HG03378 (cell line): ENCODE results near the gene SRSF2.
"Not testable (repeated sequence)": the region's sequence is repeated elsewhere in the genome, so short reads cannot be mapped to it uniquely, and the experiment has no call there.

Source experiments
- ATAC-seq: cut with Tn5 transposase; IDR thresholded peaks from one replicate; pipeline ENCODE4 v1.9.1; 2021; ENCODE audit warnings: mild to moderate bottlenecking, moderate library complexity; ENCODE audit not compliant: unreplicated experiment

SRSF2 gene

DNA sequence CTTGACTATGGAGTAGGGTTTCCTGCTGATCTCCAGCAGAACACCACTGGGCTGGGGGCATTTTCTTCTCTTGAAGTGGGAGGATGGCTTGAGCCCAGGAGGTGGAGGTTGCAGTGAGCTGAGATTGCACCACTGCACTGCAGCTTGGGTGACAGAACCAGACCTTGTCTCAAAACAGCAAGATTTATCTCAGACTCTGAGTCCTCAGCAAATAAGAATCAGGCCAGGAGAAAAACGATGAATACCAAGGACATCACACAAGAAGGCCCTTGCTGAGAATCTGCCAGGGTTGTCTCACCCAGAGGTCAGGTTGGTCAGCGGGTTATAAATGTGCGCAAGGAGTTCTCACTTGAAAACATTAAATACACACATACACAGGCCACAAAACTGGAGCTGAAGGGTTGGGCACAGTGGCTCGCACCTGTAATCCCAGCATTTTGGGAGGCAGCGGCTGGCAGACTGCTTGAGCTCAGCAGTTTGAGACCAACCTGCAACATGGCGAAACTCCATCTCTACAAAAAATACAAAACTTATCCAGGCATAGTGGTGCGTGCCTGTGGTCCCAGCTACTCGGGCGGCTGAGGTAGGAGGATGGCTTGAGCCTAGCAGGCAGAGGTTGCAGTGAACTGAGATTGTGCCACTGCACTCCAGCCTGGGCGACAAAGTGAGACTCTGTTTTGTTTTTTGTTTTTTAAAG, 34.0 kb downstream of the SRSF2 start:
- ATAC-seq: no peak

DNA sequence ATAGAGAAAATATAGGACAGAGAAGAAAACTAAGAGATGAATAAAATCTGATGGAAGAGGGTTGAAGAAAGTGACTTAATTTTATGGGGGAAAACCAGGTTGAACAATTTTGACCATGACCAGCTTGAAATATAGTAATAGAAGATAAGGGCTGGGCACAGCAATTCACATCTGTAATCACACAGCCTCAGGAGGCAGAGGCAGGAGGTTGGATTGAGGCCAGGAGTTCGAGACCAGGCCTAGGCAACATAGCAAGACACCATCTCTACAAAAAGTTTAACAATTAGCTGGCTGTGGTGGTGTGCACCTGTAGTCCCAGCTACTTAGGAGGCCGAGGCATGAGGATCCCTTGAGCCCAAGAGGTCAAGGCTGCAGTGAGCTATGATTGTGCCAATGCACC, 35.1 kb downstream of the SRSF2 start:
- ATAC-seq: no peak

DNA sequence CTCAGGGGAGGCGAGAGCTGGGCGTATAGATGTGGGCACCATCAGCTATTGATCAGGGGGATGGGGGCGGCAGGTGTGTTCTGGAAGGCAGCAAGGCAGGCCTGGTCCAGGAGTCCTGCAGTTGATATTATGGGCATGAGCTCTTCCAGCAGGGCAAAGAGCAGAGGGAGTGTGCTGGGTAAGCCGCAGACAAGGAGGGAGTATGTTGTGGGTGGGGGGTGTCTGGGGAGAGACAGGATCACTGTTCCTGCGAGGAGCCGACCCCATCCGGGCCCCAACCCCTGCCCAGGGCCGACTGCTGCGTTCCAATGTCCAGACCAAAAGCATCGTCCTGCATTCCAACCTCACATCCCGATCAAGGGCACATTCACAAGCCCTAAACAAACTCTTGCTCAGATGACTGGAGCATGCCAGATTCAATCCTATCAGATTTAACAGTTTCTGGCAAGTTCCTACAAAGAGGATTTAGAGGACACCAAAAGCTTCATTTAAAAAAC, 35.6 kb downstream of the SRSF2 start:
- no peak for ATAC-seq

DNA sequence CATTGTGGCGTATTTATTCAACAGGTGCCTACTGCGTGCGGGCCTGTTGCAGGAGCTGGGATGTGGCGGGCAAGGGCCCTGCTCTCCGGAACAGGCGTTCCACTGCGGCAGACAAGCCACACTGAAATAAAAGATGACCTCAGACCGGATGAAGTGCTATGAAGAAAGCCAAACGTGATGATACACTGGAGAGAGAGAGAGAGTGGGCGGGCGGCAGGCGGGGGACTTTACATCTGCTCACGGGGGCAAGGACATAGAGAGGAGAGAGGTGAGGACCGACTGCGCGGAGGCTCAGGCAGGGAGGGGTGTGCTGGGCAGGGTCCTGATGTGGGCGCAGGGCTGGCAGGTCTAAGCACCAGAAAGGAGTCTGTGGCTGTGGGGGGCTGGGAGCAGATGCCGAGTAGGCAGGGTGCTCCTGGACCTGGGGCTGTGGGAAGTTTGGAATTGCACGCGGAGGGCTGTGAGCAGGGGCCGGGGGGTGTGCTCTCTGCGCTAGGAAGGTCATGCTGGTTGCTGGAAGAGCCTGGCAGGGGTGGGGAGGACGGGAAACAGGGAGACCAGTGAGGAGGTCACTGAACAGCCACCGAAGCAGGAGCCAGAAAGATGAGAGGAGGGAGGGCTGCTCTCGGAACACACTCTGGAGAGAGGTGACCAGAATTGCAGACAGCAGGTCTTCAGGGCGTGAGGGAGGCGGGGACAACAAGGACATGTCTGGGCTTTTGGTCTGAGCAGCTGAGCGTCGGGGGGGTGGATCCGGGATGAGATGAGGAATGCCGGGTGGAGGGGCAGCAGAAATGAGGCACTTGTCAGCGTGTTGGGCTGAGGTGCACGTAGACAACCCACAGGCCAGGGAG, 36.3 kb downstream of the SRSF2 start:
- no peak for ATAC-seq

DNA sequence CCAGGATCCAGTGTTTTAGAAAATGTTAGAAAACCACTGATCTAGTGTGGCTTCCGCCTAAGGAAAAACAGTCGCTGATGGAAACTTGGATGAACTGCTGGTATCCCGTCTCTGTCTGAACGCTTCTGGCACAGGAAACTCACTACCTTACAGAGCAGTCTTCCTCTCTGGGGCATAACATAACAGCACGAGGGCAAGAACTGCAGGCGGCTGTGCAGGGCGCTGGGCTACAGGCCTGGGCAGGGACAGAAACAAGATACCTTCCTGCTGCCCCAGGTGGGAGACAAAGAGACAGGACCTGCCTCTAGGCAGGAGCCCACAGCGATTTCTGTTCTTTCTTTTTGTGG, 36.9 kb downstream of the SRSF2 start:
- ATAC-seq: no peak

DNA sequence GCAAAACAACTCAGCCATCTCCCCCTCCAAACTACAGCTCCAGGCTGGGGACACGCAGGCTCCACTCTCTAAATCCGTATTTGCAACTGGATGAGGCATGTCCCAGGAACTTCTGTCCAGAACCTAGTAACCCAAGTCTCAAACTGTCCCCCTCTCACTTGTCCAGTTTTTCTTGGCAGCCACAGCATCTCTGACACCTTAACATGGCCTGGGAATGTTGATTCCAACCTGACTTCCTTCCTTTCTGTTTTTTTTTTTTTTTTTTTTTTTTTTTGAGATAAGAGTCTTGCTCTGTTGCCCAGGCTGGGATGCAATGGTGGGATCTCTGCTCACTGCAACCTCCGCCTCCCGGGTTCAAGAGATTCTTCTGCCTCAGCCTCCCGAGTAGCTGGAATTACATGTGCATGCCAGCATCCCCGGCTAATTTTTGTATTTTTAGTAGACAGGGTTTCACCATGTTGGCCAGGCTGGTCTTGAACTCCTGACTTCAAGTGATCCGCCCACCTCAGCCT, 38.6 kb downstream of the SRSF2 start:
- not testable (repeated sequence) for ATAC-seq

DNA sequence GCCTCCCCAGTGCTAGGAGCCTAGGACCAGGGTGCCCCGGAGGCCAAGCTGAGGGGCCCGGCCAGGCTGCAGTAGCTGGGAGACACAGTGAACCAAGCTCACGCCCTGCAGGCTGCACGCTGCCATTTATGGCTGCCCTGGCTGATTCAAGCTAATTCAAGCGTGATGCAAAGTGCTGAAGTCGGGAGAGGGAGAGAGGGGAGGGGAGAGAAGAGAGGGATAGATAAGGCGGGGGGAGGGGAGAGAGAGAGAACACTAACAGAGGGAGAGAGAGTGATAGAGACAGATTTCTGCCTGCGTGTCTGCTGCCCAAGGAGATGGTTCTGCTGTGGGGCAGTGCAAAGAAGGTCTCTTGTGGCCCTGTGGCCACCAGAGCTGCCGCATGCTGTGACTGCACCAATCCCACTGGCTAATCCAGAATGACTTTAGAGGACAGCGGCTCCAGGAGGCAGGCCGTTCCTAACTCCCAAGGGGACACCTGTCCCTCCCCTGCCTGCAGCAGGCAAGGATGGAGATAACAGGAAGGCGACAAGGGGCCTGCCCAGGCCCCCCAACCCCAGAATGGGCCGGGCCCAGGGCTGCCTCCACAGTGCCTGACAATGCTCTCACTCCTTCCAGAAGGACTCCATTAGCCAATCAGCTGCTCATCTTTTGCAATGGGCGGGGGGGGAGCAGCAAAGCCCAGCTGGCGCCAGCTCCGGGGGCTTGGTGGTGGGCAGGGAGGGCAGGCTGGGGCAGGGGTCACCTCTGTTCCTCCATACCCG, 39.2 kb downstream of the SRSF2 start:
- ATAC-seq: no peak

DNA sequence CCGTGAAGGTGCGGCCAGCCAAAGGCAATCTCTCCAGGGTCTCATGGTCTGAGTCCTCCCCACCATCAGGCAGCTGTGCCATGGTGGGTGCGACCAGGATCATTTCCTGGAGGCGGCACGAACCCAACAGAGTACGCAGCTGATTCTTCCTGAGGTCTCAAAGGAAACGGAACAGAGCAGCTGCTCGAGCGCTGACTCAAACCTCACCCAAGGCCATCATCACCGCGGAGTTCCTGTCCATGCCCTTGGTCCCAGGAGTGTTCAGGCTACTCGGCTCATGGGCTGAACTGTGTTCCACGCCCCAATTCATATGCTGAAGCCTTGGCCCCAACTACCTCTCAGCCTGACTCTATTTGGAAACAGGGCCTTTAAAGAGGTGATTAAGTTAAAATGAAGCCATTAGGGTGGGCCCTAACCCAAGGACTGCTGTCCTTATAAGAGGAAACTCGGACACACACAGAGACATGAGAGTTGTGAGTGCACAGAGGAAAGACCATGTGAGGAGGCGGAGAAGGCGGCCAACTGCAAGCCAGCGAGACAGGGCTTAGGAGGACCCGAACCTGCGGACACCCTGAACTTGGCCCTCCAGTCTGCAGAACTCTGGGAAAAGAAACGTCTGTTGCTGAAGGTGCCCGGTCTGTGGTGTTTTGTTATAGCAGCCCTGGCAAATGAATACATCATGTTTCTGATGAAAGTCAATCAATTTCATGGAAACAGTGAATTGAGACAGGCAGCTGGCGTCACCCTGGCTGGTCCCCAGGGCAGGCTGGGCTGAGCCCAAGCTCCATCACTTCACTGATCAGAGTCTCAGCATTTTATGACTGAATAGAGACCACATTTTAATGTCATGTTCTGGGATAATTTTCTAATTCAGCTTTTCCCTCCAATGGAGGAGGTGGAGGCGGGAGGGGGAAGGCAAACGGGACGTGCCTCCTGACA, 40.1 kb downstream of the SRSF2 start:
- ATAC-seq: no peak

DNA sequence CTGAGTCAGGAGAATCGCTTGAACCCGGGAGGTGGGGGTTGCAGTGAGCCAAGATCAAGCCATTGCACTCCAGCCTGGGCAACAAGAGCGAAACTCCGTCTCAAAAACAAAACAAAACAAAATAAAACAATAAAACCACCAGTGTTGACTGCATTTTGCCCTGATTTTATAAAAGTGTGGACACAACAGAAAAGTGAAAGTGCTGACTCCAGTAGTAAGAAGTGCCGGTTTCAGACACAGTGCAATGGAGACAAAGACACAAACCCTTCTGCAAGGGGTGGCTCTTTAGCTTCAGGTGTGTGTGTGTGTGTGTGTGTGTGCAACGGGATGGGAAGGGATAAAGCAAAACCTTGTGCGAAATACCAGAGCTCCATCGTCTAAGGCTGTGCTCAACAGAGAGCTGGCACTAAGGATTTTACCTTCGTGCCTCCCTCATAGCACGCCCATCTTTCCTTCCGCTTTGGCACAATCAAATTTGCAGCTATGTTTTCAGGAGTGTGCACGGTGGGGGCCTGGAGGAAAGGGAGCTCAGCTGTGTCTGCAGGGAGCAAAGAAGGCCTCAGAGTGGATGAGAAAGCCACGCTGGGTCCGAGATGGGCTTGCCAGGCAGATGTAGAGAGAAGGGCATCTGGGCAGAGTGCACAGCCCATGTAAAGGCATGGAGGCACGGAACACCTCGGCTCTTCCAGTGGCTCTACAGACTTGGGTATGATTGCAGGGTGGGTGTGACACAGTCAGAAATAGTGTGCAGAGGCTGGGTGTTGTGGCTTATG, 41.9 kb downstream of the SRSF2 start:
- no peak for ATAC-seq

DNA sequence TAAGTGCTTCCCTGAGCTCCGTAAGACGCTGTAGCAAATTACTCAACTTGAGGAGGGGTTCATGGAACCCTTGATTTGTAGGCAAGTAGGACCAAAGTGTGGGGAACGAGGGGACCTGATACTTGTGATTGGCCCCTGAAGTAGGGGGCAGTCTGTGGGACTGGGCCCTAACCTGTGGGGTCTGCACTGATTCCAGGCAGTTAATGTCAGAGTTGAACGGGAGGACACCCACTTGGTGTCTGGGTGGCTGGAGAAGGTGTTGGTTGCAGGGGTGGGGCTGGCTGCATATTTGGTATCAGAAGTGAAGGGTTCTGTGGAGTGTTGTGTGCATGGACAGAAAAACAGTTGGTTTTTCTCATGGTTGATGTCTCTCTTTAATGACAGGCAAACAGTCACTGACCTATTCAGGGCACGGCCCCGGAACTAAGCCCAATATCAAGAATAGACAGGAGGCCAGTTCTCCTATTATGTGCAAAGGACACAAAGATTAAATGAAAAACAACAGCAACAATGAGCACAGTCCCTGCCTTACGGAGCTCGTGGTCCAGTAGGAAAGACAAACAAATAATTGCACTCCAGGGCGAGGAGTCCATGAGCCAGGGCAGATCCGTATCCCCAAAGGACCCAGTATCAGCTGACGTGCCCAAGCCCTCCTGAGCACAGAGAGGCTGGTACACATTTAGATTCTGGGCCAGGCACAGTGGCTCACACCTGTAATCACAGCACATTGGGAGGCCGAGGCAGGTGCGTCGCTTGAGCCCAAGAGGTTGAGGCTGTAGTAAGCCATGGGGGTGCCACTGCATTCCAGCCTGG, 45.5 kb downstream of the SRSF2 start:
- no peak for ATAC-seq

DNA sequence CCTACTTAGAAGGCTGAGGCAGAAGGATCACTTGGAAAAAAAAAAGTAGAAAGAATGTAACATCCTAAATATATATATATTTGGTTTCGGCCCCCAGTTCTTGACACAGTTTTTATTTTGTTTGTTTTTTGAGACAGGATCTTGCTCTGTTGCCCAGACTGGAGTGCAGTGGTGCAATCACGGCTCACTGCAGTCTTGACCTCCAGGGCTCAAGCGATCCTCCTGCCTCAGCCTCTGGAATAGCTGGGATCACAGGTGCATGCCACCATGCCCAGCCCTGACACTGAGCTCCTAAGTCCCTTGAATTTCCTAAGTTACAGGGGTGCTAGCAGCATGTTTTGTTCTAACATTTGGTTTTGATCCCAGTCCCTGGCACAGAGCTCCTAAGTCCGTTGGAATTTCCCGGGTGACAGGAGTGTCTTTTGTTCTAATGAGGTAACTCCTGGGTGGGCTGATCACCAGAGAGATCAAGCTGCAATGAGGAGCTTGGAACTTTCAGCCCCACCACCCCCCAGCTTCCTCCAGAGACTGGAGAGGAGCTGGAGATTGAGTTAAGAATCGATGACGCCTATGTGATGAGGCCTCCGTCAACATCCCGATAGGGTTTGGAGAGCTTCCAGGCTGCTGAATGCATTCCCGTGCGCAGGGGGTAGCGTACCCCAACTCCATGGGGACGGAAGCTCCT, 46.4 kb downstream of the SRSF2 start:
- ATAC-seq: no peak

DNA sequence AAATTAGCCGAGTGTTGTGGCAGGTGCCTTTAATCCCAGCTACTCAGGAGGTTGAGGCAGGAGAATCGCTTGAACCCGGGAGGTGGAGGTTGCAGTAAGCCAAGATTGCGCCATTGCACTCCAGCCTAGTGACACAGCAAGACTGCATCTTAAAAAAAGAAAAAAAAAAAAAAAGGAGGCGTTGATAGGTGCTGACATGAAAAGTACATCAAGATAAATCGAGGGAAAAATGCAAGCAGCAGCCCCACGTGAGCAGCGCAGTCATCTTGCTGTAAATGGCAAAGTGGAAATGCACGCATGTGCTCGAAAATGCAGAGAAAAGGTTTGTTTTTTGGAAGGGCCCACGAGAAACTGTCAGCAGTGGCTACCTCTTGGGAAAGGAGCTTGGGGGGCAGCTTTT, 47.3 kb downstream of the SRSF2 start:
- no peak for ATAC-seq

DNA sequence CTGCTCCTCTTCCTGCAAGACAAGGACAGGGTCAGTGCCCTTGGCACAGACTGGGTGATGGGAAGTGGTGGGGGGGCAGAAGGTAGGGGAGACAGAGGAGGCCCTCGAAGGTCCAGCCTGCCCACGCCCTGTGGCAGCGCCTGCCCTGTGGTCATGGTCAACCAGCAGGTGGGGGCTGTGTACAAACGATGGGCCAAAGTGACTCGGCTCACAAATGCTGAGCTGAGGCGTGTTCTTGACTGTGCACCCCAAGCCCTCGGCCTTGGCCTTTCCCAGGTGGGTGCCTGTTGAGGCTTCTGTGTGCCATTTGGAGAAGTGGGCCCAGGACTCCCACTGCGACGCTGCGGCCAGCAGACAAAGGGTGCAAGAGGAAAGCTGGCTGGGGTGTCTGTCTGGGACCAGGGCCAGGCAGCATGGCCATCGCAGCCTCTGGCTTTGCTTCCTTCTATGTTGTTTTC, 48.9 kb downstream of the SRSF2 start:
- no peak for ATAC-seq

DNA sequence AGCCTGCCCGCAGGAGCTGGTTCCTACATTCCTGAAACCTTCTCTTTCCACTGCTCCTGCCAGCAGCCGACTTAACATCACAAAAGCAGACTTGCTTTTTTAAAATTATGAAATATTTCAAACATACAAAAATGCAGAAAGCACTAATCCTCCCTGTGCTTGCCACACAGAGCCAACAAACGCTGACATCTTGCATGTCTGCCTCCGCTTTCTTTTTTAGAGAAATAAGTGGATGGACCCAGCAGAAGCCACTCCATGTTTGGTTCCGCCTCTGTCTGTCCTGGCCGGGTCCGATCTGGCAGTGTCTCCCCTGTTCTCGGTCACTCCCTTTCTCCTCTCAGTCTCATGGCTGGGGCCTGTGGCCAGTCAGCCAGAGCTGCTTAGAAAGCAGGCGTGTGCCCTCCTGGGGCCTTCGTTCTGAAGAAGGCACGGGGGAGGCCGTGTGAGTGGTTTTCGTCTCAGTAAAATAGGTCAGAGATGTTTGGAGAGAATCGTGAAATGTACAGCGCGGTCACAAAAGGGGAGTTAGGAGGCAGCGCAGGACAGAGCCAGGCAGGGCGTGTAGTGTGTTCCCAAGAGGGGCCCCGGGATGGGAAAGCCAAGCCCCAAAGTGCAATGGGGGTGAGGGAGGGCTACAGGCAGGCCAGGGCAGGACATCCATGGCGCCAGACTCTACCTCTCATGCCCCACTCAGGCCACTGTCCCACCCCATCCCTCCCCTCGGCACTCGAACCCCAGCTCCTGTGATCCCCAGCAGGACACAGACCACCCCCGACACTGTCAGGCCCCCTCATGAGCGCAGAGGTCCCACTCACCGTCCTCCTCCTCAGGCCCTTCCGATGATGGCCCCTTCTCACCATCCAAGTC, 49.6 kb downstream of the SRSF2 start:
- ATAC-seq: no peak

DNA sequence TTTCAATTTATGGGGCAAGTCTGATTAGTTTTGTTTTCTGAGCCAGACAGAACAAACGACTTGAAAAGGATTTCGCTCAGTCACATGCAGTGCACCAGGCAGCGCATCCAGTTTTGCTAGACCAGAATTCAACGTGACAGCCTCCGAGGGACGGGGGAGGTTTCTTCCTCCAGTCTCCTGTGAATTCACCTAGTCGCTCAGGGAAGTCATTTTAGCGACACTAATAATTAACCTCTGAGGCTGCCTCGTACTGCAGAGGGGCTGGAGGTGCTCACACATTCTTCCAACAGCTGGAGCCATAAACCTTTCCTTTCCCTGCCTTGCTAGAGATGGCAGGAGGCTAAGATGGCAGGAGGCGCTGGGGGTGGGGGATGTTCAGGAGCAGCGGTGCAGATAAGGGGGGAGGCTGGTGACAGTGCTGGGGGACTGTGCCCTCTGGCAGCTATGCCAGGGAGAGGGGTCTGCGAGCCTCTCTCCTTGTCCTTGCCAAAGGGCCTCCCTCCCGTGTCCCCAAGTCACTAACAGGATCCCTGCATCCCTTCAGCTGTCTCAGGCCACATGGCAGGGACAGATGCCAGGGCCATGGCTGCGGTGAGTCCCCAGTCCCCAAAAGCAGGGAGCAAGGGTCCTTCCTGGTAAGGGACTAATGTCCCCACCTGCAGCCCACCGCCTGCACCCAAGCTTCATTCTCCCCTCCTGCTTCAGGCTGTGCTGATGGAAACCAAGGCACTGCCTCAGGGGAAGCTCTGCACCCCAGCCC, 50.4 kb downstream of the SRSF2 start:
- ATAC-seq: no peak

DNA sequence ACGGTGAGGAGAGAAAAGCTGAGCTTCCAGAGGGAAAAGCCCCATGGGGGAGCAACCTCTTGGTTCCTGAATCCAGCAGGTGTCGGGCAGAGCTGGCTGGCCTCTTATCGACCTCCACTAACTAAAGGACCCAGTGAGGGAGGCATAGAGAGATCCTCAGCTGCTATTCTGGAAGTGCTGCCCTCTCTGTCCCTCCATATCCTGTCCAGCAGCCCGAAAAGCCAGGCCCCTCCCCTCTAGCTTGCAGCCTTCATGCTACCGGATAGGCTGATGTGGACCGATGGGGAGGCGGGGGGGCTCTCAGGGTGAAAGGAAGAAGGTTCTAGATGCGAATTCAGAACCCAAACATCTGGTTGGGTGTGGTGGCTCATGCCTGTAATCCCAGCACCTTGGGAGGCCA, 51.3 kb downstream of the SRSF2 start:
- no peak for ATAC-seq
